Measurements from ENCODE around the gene CPNE2. TPM values are rescaled to one million over a fixed set of nuclear protein-coding genes. Genes with fewer than 3 reads are reported as not detected.
A peak's percentile ranks its signal among the peaks of the same experiment; 100 is the strongest.
"Not testable (repeated sequence)": the region's sequence is repeated elsewhere in the genome, so short reads cannot be mapped to it uniquely, and the experiment has no call there.

Gene CPNE2
- polyA plus RNA-seq, 1 donor, result 24.8 TPM

- DNase-seq, result not testable (repeated sequence)
Observed at GRCh38 chr16:57099965-57100364, 7.6 kb downstream of the CPNE2 start.

GRCh38 chr16:57100445-57100844, 8.1 kb downstream of the CPNE2 start:
- DNase-seq, result no peak

- no peak for DNase-seq
Observed at GRCh38 chr16:57102888-57103851, 10.8 kb downstream of the CPNE2 start.

GRCh38 chr16:57104706-57105105, 12.3 kb downstream of the CPNE2 start:
- DNase-seq, result no peak

- DNase-seq, result no peak
Observed at GRCh38 chr16:57105184-57105583, 12.8 kb downstream of the CPNE2 start.

GRCh38 chr16:57106767-57107166, 14.4 kb downstream of the CPNE2 start:
- no peak for DNase-seq

- DNase-seq, result no peak
Observed at GRCh38 chr16:57107321-57107922, 15.0 kb downstream of the CPNE2 start.

GRCh38 chr16:57108432-57108831, 16.0 kb downstream of the CPNE2 start:
- DNase-seq, result no peak

- DNase-seq, result not testable (repeated sequence)
Observed at GRCh38 chr16:57109259-57110105, 17.1 kb downstream of the CPNE2 start.

GRCh38 chr16:57110937-57111336, 18.6 kb downstream of the CPNE2 start:
- DNase-seq, result no peak

- no peak for DNase-seq
Observed at GRCh38 chr16:57111420-57111819, 19.0 kb downstream of the CPNE2 start.

GRCh38 chr16:57112403-57113041, 20.1 kb downstream of the CPNE2 start:
- DNase-seq, result no peak

- DNase-seq, result no peak
Observed at GRCh38 chr16:57113042-57113453, 20.7 kb downstream of the CPNE2 start.

GRCh38 chr16:57113664-57114063, 21.3 kb downstream of the CPNE2 start:
- no peak for DNase-seq

GRCh38 chr16:57115168-57115513, 22.8 kb downstream of the CPNE2 start:
- DNase-seq, result no peak

GRCh38 chr16:57115514-57116182, 23.3 kb downstream of the CPNE2 start:
- DNase-seq, result peak; percentile 79

- DNase-seq, result no peak
Observed at GRCh38 chr16:57118461-57119084, 26.2 kb downstream of the CPNE2 start.

- no peak for DNase-seq
Observed at GRCh38 chr16:57123216-57123973, 31.0 kb downstream of the CPNE2 start.

- no peak for DNase-seq
Observed at GRCh38 chr16:57123974-57124674, 31.7 kb downstream of the CPNE2 start.

- DNase-seq, result no peak
Observed at GRCh38 chr16:57125376-57125775, 33.0 kb downstream of the CPNE2 start.
